GM19351 (cell line): ENCODE results near the gene MN1.

Experiments used
- ATAC-seq: cut with Tn5 transposase; IDR thresholded peaks from one replicate; pipeline ENCODE4 v1.9.1; 2021; ENCODE audit warnings: mild to moderate bottlenecking, moderate library complexity; ENCODE audit not compliant: unreplicated experiment

MN1 gene

DNA sequence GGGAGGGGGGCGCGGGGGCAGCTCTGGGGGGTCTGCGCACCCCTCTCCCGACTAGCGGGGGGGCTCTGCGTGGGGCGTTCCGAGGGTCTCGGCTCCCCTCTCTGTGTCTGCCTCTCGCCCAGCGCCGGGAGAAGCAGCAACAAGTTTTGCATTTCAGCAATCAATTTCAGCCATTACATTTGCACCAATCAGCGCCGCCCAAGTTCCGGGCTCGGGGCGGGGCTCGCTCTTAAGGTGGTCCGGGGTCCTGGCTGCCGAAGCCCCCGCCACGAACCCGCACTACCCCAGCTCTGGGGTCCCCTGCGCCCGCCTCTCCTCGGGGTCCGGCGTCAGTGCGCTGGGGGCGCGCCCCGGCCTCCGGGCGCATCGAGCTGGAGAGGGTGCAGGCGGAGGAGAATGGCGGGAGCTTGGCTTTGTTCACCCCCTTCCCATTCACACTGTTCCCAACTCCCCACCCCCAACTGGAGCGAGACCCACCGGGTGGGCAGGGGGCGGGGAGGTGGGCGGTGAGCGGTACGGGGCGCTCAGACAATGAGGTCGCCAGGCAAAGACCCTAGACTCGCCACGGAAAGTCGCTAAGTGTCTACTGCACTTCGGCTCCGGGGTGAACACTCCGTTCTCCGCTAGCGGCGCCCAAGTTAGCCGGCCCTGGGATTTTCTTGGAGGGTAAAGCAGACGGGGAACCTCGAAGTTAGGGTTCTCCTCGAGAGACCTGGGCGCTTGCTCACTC is at the start of gene MN1:
MN1 (minus strand) TSS at position 141 of the 730 bp plus-strand sequence. CDS start 1,213 bp downstream, outside the sequence.
- no peak for ATAC-seq

DNA sequence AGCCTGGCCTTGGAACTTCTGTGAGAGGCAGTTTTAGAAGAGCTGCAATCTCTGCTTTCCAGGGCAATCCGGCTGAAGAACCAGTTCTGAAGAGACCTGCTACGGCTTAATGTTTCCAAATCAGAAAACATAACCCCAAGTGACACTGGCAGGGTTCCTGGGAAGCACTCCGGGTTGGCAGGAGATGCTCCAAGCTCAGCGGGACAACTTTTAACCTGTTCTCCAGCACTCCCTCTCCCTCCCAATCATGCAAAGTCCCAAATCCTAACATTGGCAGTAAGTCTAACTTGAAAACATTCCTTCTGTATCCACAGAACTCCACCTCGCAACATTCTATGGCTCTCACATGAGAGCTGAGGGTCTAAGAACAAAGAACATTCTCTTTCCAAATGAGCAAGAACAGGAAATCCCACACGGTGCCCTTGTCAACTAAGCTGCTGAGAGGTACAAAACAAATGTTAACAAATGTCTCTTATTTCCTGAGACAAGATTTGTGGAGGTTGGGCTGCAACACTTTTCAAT is 48.5 kb upstream of the MN1 start:
- no peak for ATAC-seq

DNA sequence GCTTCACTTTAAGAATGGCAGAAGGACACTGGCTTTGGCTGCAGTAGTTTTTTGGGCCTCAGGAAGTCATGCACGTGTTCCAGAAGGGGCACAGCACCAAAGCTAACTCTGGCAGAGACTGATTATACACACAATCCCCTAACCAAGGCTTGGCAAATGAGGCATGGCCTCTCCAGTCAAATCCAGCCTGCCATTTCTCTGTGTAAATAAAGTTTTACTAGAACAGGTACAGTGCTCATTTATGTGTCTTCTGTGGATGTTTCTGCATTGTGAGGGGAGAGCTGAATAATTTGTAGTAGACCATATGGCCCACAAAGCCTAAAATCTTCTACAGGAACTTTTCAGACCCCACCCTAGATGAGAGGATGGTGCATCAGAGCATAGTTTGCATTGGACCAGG is 46.4 kb upstream of the MN1 start:
- ATAC-seq = no peak

DNA sequence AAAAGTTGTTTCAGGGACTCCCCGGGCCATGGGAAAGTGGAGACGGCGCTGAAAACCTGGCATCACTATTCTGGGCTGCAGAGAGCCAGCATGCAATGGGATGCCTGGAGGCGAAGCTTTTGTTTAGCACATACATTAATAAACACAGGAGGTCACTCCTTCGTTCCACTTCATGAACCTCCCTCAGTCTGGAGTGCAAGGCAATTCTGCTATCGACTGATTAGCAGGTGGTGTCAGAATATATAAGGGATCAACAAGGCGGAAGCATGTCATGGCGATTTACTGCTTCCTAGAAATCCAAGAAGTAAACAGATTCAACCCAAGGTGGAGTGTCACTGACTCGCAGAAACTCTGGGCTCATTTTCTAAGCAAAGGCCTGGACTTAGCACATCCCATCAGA is 45.4 kb upstream of the MN1 start:
- ATAC-seq = no peak

DNA sequence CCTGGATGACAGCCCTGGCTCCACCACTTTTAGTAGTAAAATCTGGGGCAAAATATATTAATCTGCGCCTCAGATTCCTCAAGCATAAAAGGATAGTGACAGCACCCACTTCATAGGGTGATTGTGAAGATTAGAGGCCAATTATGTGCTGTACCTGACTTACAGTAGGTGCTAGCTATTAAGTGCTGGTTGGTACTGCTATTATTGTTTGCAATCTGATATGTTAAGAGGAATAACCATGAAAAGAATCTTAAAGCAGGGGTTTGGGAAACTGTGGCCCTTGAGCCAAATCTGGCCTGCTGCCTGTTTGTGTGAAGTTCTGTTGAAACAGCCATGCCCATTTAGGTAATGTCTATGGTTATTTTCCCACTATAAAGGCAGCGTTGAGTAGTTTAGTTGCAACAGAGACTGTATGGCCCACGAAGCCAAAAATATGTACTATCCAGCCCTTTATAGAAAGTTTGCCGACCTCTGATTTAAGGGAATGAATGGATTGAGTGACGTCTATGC is 44.7 kb upstream of the MN1 start:
- ATAC-seq = no peak

DNA sequence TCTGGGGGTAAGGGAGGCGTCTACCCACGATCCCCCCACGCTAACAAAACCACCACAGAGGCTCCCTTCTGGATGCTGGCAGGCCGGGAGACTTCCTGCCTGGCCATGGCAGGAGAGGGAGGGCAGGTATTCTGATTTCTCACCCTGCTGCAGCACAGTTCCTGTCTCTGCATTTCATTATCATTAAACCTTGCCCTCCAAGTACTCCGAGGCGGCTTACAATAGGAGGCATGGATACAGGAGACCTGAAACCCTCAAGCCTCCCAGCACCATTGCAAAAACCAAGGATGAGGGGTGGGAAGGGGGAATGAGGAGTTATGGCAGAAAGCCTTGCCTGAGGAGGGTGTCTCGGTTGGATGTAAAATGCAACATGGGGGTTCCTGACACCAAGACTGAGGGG is 44.1 kb upstream of the MN1 start:
- no peak for ATAC-seq

DNA sequence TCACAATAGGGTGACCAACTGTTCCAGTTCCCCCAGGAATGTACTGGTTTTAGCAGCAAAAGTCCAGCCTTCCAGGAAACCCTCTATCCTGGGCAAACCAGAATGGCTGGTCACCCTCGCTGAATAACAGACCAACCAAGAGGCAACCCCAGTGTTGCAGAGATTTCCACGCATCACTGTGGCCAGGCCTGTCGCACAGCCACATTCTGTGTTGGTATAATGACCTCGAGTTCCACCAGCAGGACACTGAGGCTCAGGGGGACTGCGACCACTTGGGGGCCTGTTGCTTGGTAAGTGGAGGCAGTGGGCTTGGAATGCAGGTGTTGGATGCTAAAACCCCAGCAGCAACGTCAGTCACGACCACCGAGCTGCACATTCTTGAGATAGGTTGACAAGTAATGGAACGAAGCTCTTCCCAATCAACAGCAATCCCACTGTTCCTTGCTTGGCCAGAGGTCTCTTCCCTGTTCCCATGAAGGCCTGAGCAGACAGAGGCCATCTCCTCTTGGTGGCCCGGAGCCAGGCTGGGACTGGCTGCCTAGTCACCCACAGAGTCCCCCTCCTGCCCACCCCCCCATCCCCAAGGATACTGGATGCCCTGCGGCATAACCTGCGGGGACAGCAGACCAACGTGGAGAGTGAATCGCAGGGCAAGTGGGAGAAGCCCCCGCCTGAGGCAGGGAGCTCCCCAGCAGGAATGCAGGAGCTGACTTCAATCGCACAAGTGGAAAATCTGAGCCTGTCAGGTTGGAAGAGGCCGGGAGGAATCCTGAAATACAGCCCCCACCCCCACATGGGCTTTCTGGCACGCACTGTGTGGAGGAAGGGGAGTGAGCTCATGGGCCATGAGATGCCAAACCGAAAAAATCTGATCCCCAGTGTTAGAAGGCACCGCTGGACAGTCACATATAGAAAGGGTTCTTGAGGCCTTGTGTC is 43.4 kb upstream of the MN1 start:
- no peak for ATAC-seq

DNA sequence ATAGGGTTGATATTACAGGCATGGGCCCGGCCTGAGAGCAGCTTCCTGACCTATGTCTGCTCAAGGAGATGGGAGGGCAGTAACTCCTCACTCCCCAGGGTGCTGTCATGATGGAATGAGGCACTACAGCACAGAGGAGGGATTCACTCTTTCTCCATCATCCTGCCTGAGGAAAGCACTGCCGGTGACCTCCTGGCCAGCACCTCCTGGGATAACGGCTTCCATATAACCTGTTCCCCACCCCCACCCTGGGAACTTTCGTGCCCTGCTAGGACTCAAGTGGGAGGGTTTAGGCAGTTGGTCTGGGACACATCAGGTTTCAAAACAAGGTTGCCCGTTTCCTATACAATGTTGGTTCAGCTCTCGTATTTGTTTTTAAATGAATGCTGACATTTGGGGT is 42.7 kb upstream of the MN1 start:
- ATAC-seq = no peak

DNA sequence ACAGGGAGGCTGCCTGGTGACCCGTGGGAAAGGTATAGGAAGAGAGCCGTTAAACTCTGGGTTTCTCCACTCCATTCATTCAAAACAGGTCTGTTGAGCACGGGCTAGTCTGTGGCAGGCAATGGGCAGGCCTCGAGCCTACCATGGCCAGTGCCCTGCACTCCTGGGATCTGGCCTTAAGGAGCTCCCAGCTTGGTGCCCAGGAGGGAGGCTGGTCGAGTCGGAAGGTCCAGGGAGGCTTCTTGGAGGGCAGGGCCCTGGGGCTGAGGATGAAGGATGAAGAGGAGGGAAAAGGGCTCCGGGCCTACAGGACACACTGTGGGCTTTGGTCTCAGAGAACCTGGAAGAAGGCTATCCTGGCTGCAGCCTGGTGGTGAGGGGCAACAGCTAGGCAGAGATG is 41.9 kb upstream of the MN1 start:
- ATAC-seq = no peak

DNA sequence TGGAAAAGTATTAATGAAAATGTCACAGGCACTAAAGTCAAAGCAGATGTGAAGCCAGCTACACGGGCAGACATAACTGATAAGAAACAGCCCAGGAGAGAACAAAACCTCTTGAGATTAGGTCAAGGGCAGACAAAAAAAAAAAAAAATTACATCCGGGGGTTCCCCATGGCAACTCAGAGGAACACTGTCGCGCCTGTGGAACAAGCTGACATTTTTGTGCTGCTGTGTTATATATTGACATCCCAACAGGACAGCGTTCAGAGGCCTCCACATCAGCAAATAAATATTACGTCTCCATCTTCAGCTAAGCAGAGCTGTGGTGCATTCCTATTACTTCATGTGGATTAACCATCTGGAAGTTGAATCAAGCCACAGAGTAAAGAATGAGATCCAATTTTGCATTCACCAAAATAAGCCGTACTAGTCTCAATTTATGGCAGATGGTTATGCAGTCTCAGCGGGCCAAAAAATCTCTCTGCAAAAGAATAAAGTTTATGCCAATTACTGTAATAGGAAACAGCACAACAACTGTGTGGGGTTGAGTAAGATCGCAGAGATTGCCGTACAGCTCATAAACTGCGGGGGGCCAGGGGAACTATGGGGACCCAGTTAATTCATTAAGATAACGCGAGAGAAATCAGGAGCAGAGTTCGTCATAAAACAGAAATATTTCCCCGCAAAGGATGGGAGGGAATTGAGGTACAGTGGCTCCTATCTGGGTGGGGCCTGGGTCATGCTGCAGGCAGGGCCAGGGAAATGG is 41.3 kb upstream of the MN1 start:
- ATAC-seq = no peak

DNA sequence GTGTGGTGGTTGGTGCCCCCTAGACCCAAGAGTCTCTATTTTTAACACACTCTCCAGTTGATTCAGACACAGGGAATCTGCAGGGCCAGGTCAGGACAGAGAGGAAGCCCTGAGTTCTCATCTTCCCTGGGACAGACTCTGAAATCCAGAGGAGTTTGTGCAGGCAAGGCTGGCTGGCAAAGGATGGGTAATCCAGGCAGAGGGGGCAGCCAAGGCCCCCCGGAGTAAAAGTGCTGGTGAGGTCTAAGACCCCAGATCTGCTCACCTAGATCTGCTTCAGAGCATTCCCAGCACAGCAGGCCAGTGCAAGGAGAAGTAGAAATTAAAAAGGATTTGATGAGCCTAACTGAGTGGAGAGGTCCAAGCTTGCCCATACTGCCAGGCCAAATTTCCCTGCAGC is 40.6 kb upstream of the MN1 start:
- ATAC-seq = no peak

DNA sequence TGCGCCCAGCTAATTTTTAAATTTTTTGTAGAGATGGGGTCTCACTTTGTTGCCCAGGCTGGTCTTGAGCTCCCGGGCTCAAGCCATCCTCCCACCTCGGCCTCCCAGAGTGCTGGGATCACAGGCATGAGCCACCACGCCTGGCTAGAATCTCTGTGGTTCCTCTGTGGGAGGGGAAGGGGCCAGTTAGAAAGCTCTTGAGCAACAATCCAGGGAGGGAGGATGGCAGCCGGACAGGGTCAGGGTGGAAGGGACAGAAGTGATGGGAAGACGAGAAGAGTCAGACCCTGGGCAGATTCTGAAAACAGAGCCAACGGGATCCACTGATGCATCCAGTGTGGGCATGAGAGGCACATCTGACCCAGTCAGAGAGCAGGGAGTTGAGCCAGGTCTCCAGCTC is 38.9 kb upstream of the MN1 start:
- no peak for ATAC-seq

DNA sequence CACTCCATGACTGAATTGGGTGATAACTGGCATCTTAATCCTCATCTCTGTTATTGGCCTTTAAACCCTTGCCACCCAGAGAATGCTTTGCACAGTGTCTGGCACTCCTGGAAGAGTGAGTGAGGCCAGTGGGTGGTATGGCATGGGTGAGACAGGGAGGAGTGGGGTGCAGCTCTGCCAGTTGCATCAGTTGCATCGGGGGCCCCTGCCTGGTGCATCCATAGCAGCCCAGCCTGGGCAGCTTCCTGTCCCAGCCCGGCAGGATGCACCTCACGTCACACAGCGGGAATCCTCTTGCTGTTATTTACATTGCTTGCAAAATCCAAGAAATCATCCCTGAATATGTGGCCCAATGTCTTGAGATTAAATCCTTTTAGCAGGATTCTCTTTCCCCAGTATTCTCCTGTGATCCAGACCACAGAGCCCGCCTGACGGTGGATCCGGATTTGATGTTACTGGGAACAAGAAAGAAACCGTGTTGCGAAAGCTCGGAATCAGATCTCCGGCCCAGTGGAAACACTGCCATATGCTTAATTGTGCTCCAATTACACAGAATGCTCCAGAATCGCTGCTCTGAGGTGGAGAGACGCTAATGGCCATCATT is 37.6 kb upstream of the MN1 start:
- ATAC-seq = no peak

DNA sequence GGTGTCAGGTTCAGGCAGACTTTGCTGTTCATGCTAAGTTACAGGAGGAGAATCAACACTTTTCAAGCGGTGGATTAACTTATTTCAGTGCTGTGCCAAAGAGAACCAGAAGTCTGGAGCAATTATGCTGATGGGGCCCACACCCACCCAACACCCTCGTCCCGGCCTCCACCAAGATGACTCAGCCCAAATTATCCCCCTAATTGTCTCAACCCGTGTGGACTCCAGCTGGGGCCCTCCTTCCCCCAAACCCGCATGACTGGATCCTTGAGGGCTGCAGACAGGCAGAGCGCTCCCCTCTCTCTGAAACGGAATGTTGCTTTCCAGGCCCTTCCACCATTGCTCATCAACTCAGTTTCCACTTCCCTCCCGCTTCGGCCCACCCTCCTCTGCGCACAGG is 34.6 kb upstream of the MN1 start:
- no peak for ATAC-seq

DNA sequence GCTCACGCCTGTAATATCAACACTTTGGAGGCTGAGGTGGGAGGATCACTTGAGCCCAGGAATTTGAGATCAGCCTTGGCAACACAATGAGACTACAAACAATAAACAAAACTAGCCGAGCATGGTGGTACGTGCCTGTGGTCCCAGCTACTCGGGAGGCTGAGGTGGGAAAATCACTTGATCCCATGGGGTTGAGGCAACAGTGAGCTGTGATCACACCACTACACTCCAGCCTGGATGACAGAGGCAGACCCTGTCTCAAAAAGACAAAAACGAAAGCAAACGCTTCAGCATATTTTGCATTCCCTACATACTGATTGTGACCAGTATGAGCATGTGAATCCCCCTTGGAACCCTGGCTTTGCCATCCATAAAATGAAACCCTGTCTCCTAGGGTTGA is 33.9 kb upstream of the MN1 start:
- no peak for ATAC-seq

DNA sequence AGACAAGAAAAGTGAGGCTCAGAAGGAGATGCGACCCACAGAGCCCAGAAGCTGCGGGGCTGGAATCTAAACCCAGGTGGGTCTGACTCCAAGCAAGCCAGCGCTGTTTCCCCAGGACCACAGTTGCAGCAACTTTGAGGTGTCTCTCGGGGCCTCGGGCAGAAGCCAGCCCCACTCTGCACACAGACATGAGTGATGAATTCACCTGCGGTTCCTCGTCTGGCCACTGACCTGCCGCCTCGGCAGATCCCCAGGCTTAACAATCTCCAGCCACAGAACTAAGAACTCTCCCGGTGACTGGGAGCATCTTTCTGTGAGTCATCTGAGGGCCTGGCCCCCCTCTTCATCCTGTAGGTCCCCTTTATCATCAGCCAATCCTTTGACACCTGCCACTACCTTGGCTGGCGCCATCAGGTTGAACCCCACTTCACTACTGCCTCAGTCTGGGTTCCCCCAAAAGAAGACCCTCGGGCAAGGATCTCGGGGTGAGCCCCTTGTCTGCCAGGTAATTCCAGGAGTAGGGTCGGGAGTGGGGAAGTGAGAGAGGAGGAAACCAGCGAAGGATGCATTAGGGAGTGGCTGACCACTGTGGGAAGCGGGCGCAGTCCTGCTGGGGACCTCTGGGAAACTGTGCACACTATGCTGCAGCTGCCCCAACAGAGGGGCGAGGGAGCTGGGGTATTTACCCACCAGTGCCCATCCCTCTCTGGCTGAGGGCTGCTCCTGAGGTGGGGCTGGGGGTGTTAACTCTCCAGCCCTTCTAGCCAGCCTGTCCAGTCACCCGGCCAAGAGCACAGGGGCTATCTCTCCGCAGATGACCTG is 33.0 kb upstream of the MN1 start:
- ATAC-seq = no peak

DNA sequence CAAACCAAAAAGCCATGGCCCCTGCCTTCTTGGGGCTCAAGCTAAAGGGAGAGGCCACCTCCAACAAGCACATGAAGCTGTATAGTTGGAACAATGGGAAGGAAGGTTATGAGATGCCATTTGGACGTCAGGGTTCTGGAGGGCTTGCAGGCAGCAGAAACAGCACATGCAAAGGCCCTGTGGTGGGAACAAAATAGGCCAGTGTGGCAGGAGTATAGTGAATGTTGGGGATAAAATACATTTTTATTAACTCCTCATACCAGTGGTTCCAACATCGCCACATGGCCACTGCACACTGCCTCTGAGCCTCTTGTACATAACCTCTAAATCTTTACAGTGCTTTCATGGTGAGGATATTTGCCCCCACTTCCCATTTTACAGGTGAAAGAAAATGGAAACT is 32.2 kb upstream of the MN1 start:
- no peak for ATAC-seq

DNA sequence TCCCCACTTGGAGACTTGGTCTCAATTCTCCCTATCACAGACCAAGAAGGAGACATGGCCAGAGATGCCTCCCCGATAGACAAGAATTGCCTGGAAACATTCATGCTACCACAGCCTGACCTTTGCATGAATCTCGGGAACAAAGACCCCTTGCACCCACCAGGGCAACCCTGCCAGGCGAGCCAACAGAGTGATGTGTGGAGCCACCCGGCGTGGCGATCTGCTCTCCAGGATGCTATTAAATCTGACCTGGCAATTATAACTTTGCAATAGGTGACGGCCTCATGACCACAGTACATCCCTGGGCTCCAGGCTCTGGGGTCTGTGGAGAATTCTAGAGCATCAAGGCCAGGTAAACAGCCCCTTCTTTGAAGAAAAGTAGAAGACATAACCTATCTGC is 31.1 kb upstream of the MN1 start:
- ATAC-seq = no peak

DNA sequence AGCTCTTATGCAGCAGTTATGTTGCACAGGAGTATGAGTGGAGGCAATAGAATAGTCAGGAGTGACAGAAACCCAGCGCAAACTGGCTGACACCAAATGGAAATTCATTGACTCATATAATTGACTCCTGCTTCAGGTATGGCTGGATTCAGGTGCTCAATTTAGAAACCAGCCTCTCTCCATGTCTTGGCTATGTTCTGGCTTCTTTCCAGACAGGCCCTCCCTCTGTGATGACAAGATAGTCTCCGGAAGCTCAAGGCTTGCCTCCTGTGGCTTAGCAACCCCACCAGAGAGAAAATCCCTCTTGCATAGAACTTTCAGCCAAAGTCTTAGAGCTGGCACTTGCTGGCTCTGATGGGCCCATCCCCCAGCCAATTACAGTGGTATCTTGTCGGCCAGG is 28.1 kb upstream of the MN1 start:
- ATAC-seq = no peak
